Fibroblast of lung (primary cell): Measurements from ENCODE around the gene LRRC61.

Source experiments
- EZH2 ChIP-seq: IDR thresholded peaks from 2 replicates; pipeline ENCODE4 v1.5.1; 2012; ENCODE audit warnings: low read length, control low read depth, mild to moderate bottlenecking; ENCODE audit errors: missing control alignments
- TF ChIP-seq, protein P1 (sequence below), 2 donors: IDR thresholded peaks in 1 of 2; conservative IDR thresholded peaks in 1 of 2; 1 replicate in 1 of 2; 2 replicates in 1 of 2; pipeline ENCODE4 v1.5.1; 2011 to 2012; ENCODE audit warnings: low read length in 2 of 2, control low read depth in 1 of 2, inconsistent platforms in 1 of 2, low read depth in 1 of 2, mild to moderate bottlenecking in 1 of 2

DNA sequence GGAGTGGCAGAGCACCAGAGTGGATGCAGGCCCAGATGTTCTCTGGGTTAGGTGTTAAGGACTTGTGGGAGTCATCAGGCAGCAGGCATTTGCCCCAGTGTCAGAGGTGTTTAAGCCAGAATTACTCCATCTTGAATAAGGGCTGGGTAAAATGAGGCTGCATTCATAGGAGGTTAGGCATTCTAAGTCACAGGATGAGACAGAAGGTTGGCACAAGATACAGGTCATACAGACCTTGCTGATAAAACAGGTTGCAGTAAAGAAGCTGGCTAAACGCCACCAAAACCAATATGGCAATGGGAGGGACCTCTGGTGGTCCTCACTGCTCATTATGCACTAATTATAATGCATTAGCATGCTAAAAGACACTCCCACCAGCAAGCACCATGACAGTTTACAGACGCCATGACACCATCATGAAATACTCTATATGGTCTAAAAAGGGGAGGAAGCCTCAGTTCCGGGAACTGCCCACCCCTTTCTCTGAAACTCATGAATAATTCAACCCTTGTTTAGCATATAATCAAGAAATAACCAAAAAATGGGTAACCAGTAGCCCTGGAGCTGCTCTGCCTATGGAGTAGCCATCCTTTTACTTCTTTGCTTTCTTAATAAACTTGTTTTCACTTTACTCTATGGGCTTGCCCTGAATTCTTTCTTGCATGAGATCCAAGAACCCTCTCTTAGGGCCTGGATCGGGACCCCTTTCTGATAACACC, 882 bp upstream of the LRRC61 start:
- no peak for TF ChIP-seq EZH2
- TF ChIP-seq, protein P1, sequence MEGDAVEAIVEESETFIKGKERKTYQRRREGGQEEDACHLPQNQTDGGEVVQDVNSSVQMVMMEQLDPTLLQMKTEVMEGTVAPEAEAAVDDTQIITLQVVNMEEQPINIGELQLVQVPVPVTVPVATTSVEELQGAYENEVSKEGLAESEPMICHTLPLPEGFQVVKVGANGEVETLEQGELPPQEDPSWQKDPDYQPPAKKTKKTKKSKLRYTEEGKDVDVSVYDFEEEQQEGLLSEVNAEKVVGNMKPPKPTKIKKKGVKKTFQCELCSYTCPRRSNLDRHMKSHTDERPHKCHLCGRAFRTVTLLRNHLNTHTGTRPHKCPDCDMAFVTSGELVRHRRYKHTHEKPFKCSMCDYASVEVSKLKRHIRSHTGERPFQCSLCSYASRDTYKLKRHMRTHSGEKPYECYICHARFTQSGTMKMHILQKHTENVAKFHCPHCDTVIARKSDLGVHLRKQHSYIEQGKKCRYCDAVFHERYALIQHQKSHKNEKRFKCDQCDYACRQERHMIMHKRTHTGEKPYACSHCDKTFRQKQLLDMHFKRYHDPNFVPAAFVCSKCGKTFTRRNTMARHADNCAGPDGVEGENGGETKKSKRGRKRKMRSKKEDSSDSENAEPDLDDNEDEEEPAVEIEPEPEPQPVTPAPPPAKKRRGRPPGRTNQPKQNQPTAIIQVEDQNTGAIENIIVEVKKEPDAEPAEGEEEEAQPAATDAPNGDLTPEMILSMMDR (conservative IDR thresholded peaks at IDR 0.05 in 1 of 2, IDR thresholded peaks at IDR 0.05 in 1 of 2; ENCODE audit: low read depth in 1 of 2, low read length in 2 of 2), result no peak
